ENCODE measurements around the gene APBB1.
"Not testable (repeated sequence)": the region's sequence is repeated elsewhere in the genome, so short reads cannot be mapped to it uniquely, and the experiment has no call there.

Gene APBB1

GRCh38 chr11:6404342-6405051, 14.4 kb downstream of the APBB1 start:
- Mint-ChIP-seq H3K27me3 (no peaks in the 10 kb centered on the region), H3K36me3 (peaks cover 13% of the 10 kb centered on the region), H3K9me3 (ENCODE audit: low read depth) (no peaks in the 10 kb centered on the region), H3K4me1 (ENCODE audit: low read depth) (peaks cover 85% of the 10 kb centered on the region), H3K27ac (peak overlapping the region; percentile 61), H3K4me3 (peak overlapping the region; percentile 72)

GRCh38 chr11:6403539-6403938, 15.4 kb downstream of the APBB1 start:
- H3K4me1 Mint-ChIP-seq (ENCODE audit: low read depth), result peaks cover 87% of the 10 kb centered on the region
- no peaks in the 10 kb centered on the region for H3K9me3 Mint-ChIP-seq (ENCODE audit: low read depth)
- peak overlapping the region; percentile 61 for H3K27ac Mint-ChIP-seq
- no peaks in the 10 kb centered on the region for H3K27me3 Mint-ChIP-seq
- peak overlapping the region; percentile 87 for H3K4me3 Mint-ChIP-seq
- peaks cover 20% of the 10 kb centered on the region for H3K36me3 Mint-ChIP-seq

DNA sequence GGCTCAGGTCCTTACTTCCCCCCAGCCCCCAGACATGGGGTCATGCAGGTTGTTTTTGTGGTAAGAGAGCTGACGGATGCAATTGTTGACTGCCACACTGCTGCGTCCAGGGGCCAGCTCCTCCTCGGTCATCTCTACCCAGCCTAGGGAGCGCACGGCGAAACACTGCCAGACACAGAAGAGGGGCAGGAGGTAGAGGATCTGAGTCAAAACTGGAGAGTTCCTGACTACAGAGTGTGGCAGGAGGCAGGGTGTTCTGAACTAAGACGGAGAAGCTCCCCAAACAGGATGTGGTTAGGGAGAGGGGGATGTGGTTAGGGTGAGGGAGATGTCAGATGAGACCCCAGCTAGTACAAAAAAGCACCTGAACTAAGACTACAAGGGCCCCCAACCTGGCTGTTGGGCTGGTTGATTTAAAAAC, 16.3 kb downstream of the APBB1 start:
- peak overlapping the region; percentile 94 for H3K27ac Mint-ChIP-seq
- peaks cover 23% of the 10 kb centered on the region for H3K36me3 Mint-ChIP-seq
- no peaks in the 10 kb centered on the region for H3K9me3 Mint-ChIP-seq (ENCODE audit: low read depth)
- no peaks in the 10 kb centered on the region for H3K27me3 Mint-ChIP-seq
- H3K4me3 Mint-ChIP-seq, result peak overlapping the region; percentile 87
- H3K4me1 Mint-ChIP-seq (ENCODE audit: low read depth), result peaks cover 91% of the 10 kb centered on the region

GRCh38 chr11:6402061-6402470, 16.8 kb downstream of the APBB1 start:
- Mint-ChIP-seq H3K4me1 (ENCODE audit: low read depth) (peaks cover 86% of the 10 kb centered on the region), H3K36me3 (peaks cover 23% of the 10 kb centered on the region), H3K27me3 (no peaks in the 10 kb centered on the region), H3K27ac (peak overlapping the region; percentile 94), H3K4me3 (peak overlapping the region; percentile 87), H3K9me3 (ENCODE audit: low read depth) (no peaks in the 10 kb centered on the region)

- H3K27me3 Mint-ChIP-seq, result no peaks in the 10 kb centered on the region
- H3K4me3 Mint-ChIP-seq, result no peak overlapping the region
- H3K4me1 Mint-ChIP-seq (ENCODE audit: low read depth), result peaks cover 81% of the 10 kb centered on the region
- H3K36me3 Mint-ChIP-seq, result peaks cover 23% of the 10 kb centered on the region
- peak overlapping the region; percentile 94 for H3K27ac Mint-ChIP-seq
- no peaks in the 10 kb centered on the region for H3K9me3 Mint-ChIP-seq (ENCODE audit: low read depth)
Observed at GRCh38 chr11:6401464-6401863, 17.4 kb downstream of the APBB1 start.

GRCh38 chr11:6400431-6401345, 18.2 kb downstream of the APBB1 start:
- Mint-ChIP-seq H3K4me1 (ENCODE audit: low read depth) (peaks cover 81% of the 10 kb centered on the region), H3K27me3 (no peaks in the 10 kb centered on the region), H3K36me3 (peaks cover 26% of the 10 kb centered on the region), H3K9me3 (ENCODE audit: low read depth) (no peaks in the 10 kb centered on the region), H3K4me3 (peak overlapping the region; percentile 33), H3K27ac (peak overlapping the region; percentile 43)

GRCh38 chr11:6397636-6398035, 21.3 kb downstream of the APBB1 start:
- H3K9me3 Mint-ChIP-seq (ENCODE audit: low read depth), result no peaks in the 10 kb centered on the region
- H3K27me3 Mint-ChIP-seq, result no peaks in the 10 kb centered on the region
- H3K4me3 Mint-ChIP-seq, result no peak overlapping the region
- peaks cover 77% of the 10 kb centered on the region for H3K4me1 Mint-ChIP-seq (ENCODE audit: low read depth)
- H3K27ac Mint-ChIP-seq, result no peak overlapping the region
- H3K36me3 Mint-ChIP-seq, result peaks cover 28% of the 10 kb centered on the region

GRCh38 chr11:6397156-6397555, 21.7 kb downstream of the APBB1 start:
- Mint-ChIP-seq H3K27ac (no peak overlapping the region), H3K27me3 (no peaks in the 10 kb centered on the region), H3K4me1 (ENCODE audit: low read depth) (peaks cover 75% of the 10 kb centered on the region), H3K4me3 (no peak overlapping the region), H3K36me3 (peaks cover 25% of the 10 kb centered on the region), H3K9me3 (ENCODE audit: low read depth) (no peaks in the 10 kb centered on the region)

- H3K27me3 Mint-ChIP-seq, result no peaks in the 10 kb centered on the region
- peak overlapping the region; percentile 34 for H3K27ac Mint-ChIP-seq
- peaks cover 72% of the 10 kb centered on the region for H3K4me1 Mint-ChIP-seq (ENCODE audit: low read depth)
- peaks cover 23% of the 10 kb centered on the region for H3K36me3 Mint-ChIP-seq
- no peaks in the 10 kb centered on the region for H3K9me3 Mint-ChIP-seq (ENCODE audit: low read depth)
- no peak overlapping the region for H3K4me3 Mint-ChIP-seq
Observed at GRCh38 chr11:6395470-6396060, 23.3 kb downstream of the APBB1 start.

DNA sequence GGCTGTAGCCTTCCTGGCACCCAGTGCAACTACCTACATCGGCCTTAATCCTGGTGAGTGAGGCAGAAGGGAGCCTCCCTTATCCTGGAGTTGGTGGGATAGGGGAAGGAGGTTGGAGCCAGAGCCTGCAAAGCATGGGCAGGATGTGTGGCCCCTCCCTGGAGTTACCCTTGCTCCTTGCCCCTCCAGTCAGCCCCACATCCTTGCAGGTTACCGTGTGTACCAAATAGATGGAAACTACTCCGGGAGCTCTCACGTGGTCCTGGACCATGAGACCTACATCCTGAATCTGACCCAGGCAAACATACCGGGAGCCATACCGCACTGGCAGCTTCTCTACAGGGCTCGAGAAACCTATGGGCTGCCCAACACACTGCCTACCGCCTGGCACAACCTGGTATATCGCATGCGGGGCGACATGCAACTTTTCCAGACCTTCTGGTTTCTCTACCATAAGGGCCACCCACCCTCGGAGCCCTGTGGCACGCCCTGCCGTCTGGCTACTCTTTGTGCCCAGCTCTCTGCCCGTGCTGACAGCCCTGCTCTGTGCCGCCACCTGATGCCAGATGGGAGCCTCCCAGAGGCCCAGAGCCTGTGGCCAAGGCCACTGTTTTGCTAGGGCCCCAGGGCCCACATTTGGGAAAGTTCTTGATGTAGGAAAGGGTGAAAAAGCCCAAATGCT, 24.8 kb downstream of the APBB1 start:
- Mint-ChIP-seq H3K4me3 (no peak overlapping the region), H3K4me1 (ENCODE audit: low read depth) (peaks cover 71% of the 10 kb centered on the region), H3K36me3 (peaks cover 15% of the 10 kb centered on the region), H3K27ac (peak overlapping the region; percentile 70), H3K9me3 (ENCODE audit: low read depth) (no peaks in the 10 kb centered on the region), H3K27me3 (no peaks in the 10 kb centered on the region)

- not testable (repeated sequence) for H3K36me3 Mint-ChIP-seq; H3K9me3 Mint-ChIP-seq (ENCODE audit: low read depth); H3K27me3 Mint-ChIP-seq
- Mint-ChIP-seq H3K27ac (peak overlapping the region; percentile 64), H3K4me1 (ENCODE audit: low read depth) (peaks cover 63% of the 10 kb centered on the region), H3K4me3 (peak overlapping the region; percentile 75)
Observed at GRCh38 chr11:6392251-6392650, 26.6 kb downstream of the APBB1 start.

DNA sequence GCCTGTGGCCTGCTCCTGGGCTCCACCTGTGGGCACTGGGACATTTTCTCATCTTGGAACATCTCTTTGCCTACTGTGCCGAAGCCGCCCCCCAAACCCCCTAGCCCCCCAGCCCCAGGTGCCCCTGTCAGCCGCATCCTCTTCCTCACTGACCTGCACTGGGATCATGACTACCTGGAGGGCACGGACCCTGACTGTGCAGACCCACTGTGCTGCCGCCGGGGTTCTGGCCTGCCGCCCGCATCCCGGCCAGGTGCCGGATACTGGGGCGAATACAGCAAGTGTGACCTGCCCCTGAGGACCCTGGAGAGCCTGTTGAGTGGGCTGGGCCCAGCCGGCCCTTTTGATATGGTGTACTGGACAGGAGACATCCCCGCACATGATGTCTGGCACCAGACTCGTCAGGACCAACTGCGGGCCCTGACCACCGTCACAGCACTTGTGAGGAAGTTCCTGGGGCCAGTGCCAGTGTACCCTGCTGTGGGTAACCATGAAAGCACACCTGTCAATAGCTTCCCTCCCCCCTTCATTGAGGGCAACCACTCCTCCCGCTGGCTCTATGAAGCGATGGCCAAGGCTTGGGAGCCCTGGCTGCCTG, 27.3 kb downstream of the APBB1 start:
- Mint-ChIP-seq H3K27me3 (no peaks in the 10 kb centered on the region), H3K36me3 (peaks cover 6% of the 10 kb centered on the region), H3K4me3 (peak overlapping the region; percentile 87), H3K9me3 (ENCODE audit: low read depth) (no peaks in the 10 kb centered on the region), H3K4me1 (ENCODE audit: low read depth) (peaks cover 63% of the 10 kb centered on the region), H3K27ac (peak overlapping the region; percentile 70)

GRCh38 chr11:6390718-6391469, 28.0 kb downstream of the APBB1 start:
- H3K4me1 Mint-ChIP-seq (ENCODE audit: low read depth), result peaks cover 56% of the 10 kb centered on the region
- no peaks in the 10 kb centered on the region for H3K27me3 Mint-ChIP-seq
- H3K4me3 Mint-ChIP-seq, result peak overlapping the region; percentile 87
- peaks cover 3% of the 10 kb centered on the region for H3K36me3 Mint-ChIP-seq
- peak overlapping the region; percentile 70 for H3K27ac Mint-ChIP-seq
- H3K9me3 Mint-ChIP-seq (ENCODE audit: low read depth), result no peaks in the 10 kb centered on the region
